DND-41 (cell line): ENCODE measurements around the gene ZNF888.

ENCODE experiments used
- ATAC-seq: fragments of 200-7000 bp; cut with Tn5 transposase; 3 replicates; pipeline ENCODE4 v1.9.1; 2021; ENCODE audit warnings: low read depth; ENCODE audit not compliant: insufficient read depth
- DNase-seq: peaks from one replicate; pipeline ENCODE4 v3.0.0-alpha.2; 2020
- H2AFZ ChIP-seq: 2 replicates; pipeline ENCODE4 v1.6.0; 2012; ENCODE audit warnings: low read depth, low read length
- H3K27ac ChIP-seq: 2 replicates; pipeline ENCODE4 v1.5.1; 2012; ENCODE audit warnings: low read length, inconsistent platforms
- H3K27me3 ChIP-seq: fragments of 200-600 bp; sonication (generic); 2 replicates; pipeline ENCODE4 v1.6.0; 2012; ENCODE audit warnings: low read length, mild to moderate bottlenecking, inconsistent platforms; ENCODE audit not compliant: insufficient read depth, poor library complexity
- H3K36me3 ChIP-seq: 2 replicates; pipeline ENCODE4 v1.5.1; 2012; ENCODE audit warnings: low read length, inconsistent platforms; ENCODE audit not compliant: insufficient read depth
- H3K4me1 ChIP-seq: 2 replicates; pipeline ENCODE4 v1.5.1; 2012; ENCODE audit warnings: mild to moderate bottlenecking, low read length; ENCODE audit not compliant: insufficient read depth
- H3K4me2 ChIP-seq: 2 replicates; pipeline ENCODE4 v1.6.0; 2012; ENCODE audit warnings: mild to moderate bottlenecking, moderate library complexity, low read length, inconsistent platforms; ENCODE audit not compliant: insufficient read depth
- H3K4me3 ChIP-seq, 2 experiments: fragments of 200-600 bp in 1 of 2; shearing (Covaris generic) in 1 of 2; 2 replicates each; pipeline ENCODE4 v1.5.1; 2012 to 2016; ENCODE audit warnings: inconsistent platforms in 2 of 2, low read length in 2 of 2, mild to moderate bottlenecking in 2 of 2, low read depth in 1 of 2, moderate library complexity in 1 of 2
- H3K79me2 ChIP-seq: 2 replicates; pipeline ENCODE4 v1.6.0; 2012; ENCODE audit warnings: low read length, inconsistent platforms; ENCODE audit not compliant: insufficient read depth
- H3K9ac ChIP-seq: 2 replicates; pipeline ENCODE4 v1.6.0; 2012; ENCODE audit warnings: low read depth, mild to moderate bottlenecking, inconsistent platforms, low read length, moderate library complexity
- H3K9me3 ChIP-seq: 2 replicates; pipeline ENCODE4 v1.5.1; 2012; ENCODE audit warnings: low read length, moderate library complexity, mild to moderate bottlenecking, inconsistent platforms; ENCODE audit not compliant: insufficient read depth, severe bottlenecking
- H4K20me1 ChIP-seq: 2 replicates; pipeline ENCODE4 v1.6.0; 2012; ENCODE audit warnings: low read length; ENCODE audit not compliant: insufficient read depth
- CTCF ChIP-seq: IDR thresholded peaks from 2 replicates; pipeline ENCODE4 v1.5.1; 2012; ENCODE audit warnings: borderline replicate concordance, low read length, moderate library complexity, mild to moderate bottlenecking; ENCODE audit not compliant: poor library complexity, severe bottlenecking; ENCODE audit errors: extremely low read depth
- EZH2 ChIP-seq: IDR thresholded peaks from 3 replicates; pipeline ENCODE4 v1.6.1; 2012; ENCODE audit warnings: borderline replicate concordance, low read depth, mild to moderate bottlenecking, moderate library complexity, low read length, inconsistent platforms; ENCODE audit not compliant: severe bottlenecking

Gene ZNF888

GRCh38 chr19:52922841-52923777 lies at the start of gene ZNF888:
Gene ZNF888 (minus strand): TSS chr19:52923428. CDS start chr19:52917873, 5,555 bp downstream.
- peak within 1 kb of the TSS; percentile 82 for H2AFZ ChIP-seq
- H3K4me1 ChIP-seq, result peaks cover 28% of the 10 kb centered on the region
- no peak for TF ChIP-seq EZH2
- TF ChIP-seq CTCF, result no peak
- no peaks in the 10 kb centered on the region for H4K20me1 ChIP-seq
- H3K27ac ChIP-seq, result peak within 1 kb of the TSS; percentile 80
- no peaks in the 10 kb centered on the region for H3K27me3 ChIP-seq
- peak within 1 kb of the TSS; percentile 75 for H3K4me2 ChIP-seq
- peaks cover 19% of the 10 kb centered on the region for H3K79me2 ChIP-seq
- no peaks in the 10 kb centered on the region for H3K9me3 ChIP-seq
- peak within 1 kb of the TSS; percentile 72 for H3K9ac ChIP-seq
- ATAC-seq (peak; percentile 97), DNase-seq (peak; percentile 89)
- peaks cover 12% of the 10 kb centered on the region for H3K36me3 ChIP-seq
- peak within 1 kb of the TSS; percentile 48 to 68; a peak in 3 of 4 replicates for H3K4me3 ChIP-seq

GRCh38 chr19:52967772-52968171 lies 44.5 kb upstream of the ZNF888 start:
- Histone ChIP-seq H3K27ac (no peak overlapping the region), H3K36me3 (0 out of 2 replicates have a peak, but pooled peaks cover 4% of the 10 kb centered on the region), H3K27me3 (no peaks in the 10 kb centered on the region), H3K4me2 (no peak overlapping the region), H4K20me1 (no peaks in the 10 kb centered on the region), H3K79me2 (0 out of 2 replicates have a peak, but pooled peaks cover 4% of the 10 kb centered on the region), H2AFZ (no peak overlapping the region), H3K9ac (no peak overlapping the region), H3K4me1 (peaks cover 11% of the 10 kb centered on the region), H3K4me3 (no peak overlapping the region), H3K9me3 (peaks cover 9% of the 10 kb centered on the region)
- no peak for TF ChIP-seq CTCF
- TF ChIP-seq EZH2, result no peak
- DNase-seq, result no peak
- no peak for ATAC-seq

- H3K9me3 ChIP-seq, result peaks cover 9% of the 10 kb centered on the region
- DNase-seq (no peak), ATAC-seq (peak; percentile 19)
- peak overlapping the region; percentile 86 for H3K27ac ChIP-seq
- no peak for TF ChIP-seq EZH2
- TF ChIP-seq CTCF, result no peak
- peak overlapping the region; percentile 100 for H2AFZ ChIP-seq
- no peaks in the 10 kb centered on the region for H3K27me3 ChIP-seq
- H3K4me3 ChIP-seq, result peak overlapping the region; percentile 91
- H3K9ac ChIP-seq, result peak overlapping the region; percentile 81
- peak overlapping the region; percentile 100 for H3K4me2 ChIP-seq
- H3K4me1 ChIP-seq, result peaks cover 35% of the 10 kb centered on the region
- peaks cover 13% of the 10 kb centered on the region; the same call in 1 of the 2 replicates for H4K20me1 ChIP-seq
- H3K79me2 ChIP-seq, result peaks cover 48% of the 10 kb centered on the region
- H3K36me3 ChIP-seq, result peaks cover 18% of the 10 kb centered on the region
These were observed 40.0 kb upstream of the ZNF888 start for GRCh38 chr19:52963247-52963618.
